ENCODE measurements around the gene P4HB.

DNA sequence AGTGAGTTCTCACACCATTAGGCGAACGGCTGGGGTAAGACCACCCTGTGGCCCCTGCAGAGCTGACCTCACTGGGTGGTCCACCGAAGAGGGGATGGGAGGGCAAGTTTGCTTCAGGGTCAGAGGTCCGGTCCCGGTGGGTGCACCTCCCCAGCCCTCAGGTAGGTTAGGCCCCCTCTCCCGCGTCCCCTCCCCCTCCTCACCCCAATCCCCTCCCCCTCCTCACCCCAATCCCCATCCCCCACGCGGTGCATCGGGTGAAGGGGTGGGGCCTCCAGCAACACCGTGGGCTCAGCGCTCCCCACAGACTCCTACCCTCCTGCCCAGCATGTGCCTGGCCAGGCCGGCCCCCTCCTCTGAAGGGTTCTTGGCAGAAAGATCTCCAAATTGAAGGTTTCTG is 40.6 kb downstream of the P4HB start:
- TF ChIP-seq ZBTB8A (tag by site-specific recombination; IDR thresholded peaks at IDR 0.05) (no peak), REPIN1 (tag by site-specific recombination; IDR thresholded peaks at IDR 0.05; ENCODE audit: low read depth) (no peak), ZNF221 (tag by site-specific recombination; IDR thresholded peaks at IDR 0.05; ENCODE audit: borderline replicate concordance) (no peak), SP7 (tag by site-specific recombination; IDR thresholded peaks at IDR 0.05) (no peak), ZNF785 (tag by site-specific recombination; IDR thresholded peaks at IDR 0.05) (no peak), ZNF664 (tag by site-specific recombination; IDR thresholded peaks at IDR 0.05) (no peak), TCF7L2 (IDR thresholded peaks at IDR 0.05; ENCODE audit: borderline replicate concordance, low read depth, low read length) (no peak)
- TF ChIP-seq, protein P1, sequence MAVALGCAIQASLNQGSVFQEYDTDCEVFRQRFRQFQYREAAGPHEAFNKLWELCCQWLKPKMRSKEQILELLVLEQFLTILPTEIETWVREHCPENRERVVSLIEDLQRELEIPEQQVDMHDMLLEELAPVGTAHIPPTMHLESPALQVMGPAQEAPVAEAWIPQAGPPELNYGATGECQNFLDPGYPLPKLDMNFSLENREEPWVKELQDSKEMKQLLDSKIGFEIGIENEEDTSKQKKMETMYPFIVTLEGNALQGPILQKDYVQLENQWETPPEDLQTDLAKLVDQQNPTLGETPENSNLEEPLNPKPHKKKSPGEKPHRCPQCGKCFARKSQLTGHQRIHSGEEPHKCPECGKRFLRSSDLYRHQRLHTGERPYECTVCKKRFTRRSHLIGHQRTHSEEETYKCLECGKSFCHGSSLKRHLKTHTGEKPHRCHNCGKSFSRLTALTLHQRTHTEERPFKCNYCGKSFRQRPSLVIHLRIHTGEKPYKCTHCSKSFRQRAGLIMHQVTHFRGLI (tag by site-specific recombination; IDR thresholded peaks at IDR 0.05), result no peak
- TF ChIP-seq, protein P2, sequence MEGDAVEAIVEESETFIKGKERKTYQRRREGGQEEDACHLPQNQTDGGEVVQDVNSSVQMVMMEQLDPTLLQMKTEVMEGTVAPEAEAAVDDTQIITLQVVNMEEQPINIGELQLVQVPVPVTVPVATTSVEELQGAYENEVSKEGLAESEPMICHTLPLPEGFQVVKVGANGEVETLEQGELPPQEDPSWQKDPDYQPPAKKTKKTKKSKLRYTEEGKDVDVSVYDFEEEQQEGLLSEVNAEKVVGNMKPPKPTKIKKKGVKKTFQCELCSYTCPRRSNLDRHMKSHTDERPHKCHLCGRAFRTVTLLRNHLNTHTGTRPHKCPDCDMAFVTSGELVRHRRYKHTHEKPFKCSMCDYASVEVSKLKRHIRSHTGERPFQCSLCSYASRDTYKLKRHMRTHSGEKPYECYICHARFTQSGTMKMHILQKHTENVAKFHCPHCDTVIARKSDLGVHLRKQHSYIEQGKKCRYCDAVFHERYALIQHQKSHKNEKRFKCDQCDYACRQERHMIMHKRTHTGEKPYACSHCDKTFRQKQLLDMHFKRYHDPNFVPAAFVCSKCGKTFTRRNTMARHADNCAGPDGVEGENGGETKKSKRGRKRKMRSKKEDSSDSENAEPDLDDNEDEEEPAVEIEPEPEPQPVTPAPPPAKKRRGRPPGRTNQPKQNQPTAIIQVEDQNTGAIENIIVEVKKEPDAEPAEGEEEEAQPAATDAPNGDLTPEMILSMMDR (tag by site-specific recombination; IDR thresholded peaks at IDR 0.05), result no peak
- TF ChIP-seq, protein P3, sequence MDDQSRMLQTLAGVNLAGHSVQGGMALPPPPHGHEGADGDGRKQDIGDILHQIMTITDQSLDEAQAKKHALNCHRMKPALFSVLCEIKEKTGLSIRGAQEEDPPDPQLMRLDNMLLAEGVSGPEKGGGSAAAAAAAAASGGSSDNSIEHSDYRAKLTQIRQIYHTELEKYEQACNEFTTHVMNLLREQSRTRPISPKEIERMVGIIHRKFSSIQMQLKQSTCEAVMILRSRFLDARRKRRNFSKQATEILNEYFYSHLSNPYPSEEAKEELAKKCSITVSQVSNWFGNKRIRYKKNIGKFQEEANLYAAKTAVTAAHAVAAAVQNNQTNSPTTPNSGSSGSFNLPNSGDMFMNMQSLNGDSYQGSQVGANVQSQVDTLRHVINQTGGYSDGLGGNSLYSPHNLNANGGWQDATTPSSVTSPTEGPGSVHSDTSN (CRISPR knock-in tag; IDR thresholded peaks at IDR 0.05), result no peak
- TF ChIP-seq, protein P4, sequence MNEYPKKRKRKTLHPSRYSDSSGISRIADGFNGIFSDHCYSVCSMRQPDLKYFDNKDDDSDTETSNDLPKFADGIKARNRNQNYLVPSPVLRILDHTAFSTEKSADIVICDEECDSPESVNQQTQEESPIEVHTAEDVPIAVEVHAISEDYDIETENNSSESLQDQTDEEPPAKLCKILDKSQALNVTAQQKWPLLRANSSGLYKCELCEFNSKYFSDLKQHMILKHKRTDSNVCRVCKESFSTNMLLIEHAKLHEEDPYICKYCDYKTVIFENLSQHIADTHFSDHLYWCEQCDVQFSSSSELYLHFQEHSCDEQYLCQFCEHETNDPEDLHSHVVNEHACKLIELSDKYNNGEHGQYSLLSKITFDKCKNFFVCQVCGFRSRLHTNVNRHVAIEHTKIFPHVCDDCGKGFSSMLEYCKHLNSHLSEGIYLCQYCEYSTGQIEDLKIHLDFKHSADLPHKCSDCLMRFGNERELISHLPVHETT (tag by site-specific recombination; IDR thresholded peaks at IDR 0.05), result no peak
- TF ChIP-seq, protein P5, sequence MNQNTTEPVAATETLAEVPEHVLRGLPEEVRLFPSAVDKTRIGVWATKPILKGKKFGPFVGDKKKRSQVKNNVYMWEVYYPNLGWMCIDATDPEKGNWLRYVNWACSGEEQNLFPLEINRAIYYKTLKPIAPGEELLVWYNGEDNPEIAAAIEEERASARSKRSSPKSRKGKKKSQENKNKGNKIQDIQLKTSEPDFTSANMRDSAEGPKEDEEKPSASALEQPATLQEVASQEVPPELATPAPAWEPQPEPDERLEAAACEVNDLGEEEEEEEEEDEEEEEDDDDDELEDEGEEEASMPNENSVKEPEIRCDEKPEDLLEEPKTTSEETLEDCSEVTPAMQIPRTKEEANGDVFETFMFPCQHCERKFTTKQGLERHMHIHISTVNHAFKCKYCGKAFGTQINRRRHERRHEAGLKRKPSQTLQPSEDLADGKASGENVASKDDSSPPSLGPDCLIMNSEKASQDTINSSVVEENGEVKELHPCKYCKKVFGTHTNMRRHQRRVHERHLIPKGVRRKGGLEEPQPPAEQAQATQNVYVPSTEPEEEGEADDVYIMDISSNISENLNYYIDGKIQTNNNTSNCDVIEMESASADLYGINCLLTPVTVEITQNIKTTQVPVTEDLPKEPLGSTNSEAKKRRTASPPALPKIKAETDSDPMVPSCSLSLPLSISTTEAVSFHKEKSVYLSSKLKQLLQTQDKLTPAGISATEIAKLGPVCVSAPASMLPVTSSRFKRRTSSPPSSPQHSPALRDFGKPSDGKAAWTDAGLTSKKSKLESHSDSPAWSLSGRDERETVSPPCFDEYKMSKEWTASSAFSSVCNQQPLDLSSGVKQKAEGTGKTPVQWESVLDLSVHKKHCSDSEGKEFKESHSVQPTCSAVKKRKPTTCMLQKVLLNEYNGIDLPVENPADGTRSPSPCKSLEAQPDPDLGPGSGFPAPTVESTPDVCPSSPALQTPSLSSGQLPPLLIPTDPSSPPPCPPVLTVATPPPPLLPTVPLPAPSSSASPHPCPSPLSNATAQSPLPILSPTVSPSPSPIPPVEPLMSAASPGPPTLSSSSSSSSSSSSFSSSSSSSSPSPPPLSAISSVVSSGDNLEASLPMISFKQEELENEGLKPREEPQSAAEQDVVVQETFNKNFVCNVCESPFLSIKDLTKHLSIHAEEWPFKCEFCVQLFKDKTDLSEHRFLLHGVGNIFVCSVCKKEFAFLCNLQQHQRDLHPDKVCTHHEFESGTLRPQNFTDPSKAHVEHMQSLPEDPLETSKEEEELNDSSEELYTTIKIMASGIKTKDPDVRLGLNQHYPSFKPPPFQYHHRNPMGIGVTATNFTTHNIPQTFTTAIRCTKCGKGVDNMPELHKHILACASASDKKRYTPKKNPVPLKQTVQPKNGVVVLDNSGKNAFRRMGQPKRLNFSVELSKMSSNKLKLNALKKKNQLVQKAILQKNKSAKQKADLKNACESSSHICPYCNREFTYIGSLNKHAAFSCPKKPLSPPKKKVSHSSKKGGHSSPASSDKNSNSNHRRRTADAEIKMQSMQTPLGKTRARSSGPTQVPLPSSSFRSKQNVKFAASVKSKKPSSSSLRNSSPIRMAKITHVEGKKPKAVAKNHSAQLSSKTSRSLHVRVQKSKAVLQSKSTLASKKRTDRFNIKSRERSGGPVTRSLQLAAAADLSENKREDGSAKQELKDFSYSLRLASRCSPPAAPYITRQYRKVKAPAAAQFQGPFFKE (tag by site-specific recombination; IDR thresholded peaks at IDR 0.05; ENCODE audit: borderline replicate concordance), result no peak

All from HEK293 (cell line).